ENCODE results near the gene VIP.

DNA sequence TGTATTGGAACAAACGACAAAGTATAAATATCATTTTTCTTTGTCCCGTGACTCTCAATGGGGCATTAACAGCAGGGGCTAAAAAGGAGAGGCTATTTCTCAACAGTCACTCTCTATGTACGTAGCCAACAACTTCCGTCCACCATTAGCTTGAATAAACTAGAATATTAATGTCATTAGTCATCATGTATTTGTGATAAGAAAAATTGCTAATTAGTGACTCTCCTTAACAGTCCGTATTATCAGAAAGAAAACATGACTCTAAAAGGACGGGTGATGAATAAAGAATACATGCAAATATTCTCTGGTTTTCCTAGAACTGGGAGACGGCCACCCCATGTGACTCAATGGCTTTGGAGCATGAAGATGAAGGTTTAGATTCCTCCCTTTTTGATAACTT lies 18.6 kb downstream of the VIP start:
- TF ChIP-seq, protein P1, sequence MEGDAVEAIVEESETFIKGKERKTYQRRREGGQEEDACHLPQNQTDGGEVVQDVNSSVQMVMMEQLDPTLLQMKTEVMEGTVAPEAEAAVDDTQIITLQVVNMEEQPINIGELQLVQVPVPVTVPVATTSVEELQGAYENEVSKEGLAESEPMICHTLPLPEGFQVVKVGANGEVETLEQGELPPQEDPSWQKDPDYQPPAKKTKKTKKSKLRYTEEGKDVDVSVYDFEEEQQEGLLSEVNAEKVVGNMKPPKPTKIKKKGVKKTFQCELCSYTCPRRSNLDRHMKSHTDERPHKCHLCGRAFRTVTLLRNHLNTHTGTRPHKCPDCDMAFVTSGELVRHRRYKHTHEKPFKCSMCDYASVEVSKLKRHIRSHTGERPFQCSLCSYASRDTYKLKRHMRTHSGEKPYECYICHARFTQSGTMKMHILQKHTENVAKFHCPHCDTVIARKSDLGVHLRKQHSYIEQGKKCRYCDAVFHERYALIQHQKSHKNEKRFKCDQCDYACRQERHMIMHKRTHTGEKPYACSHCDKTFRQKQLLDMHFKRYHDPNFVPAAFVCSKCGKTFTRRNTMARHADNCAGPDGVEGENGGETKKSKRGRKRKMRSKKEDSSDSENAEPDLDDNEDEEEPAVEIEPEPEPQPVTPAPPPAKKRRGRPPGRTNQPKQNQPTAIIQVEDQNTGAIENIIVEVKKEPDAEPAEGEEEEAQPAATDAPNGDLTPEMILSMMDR (IDR thresholded peaks at IDR 0.05; ENCODE audit: low read length), result no peak
- no peak for TF ChIP-seq EZH2 (IDR thresholded peaks at IDR 0.05; ENCODE audit: borderline replicate concordance, low read length)

All from OCI-LY1 (cell line).